Measurements from ENCODE around the gene POLG2.
A peak's percentile ranks its signal among the peaks of the same experiment; 100 is the strongest.

POLG2 gene

GRCh38 chr17:64519601-64520000, 22.7 kb upstream of the POLG2 start:
- no peak overlapping the region for H3K27ac ChIP-seq
- TF ChIP-seq CTCF (conservative IDR thresholded peaks at IDR 0.05): no peak

GRCh38 chr17:64515829-64516228, 19.0 kb upstream of the POLG2 start:
- no peak for TF ChIP-seq CTCF (conservative IDR thresholded peaks at IDR 0.05)
- H3K27ac ChIP-seq: no peak overlapping the region

DNA sequence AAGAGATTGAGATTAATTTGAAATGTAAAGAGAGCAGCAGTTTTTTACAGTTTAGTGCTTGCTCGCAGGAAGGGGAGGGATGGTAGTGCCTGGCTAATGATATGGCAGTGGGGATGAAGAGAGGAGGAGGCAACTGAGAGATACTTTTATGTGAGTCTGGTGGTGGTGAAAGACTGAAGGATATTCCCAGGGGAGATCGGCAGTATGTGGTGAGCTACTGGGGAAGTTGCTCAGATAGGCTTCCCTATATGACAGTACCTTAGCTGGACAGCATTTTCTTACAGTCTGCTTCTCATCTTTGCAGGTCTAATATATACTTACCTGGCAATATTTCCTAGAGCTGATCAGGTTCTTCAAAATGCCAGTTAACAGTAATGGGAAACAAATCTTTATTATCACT, 18.6 kb upstream of the POLG2 start:
- no peak overlapping the region for H3K27ac ChIP-seq

GRCh38 chr17:64509179-64509578, 12.3 kb upstream of the POLG2 start:
- no peak overlapping the region for H3K27ac ChIP-seq
- TF ChIP-seq CTCF (conservative IDR thresholded peaks at IDR 0.05): no peak

More for the DNA sequence above, 18.6 kb upstream of the POLG2 start:
- TF ChIP-seq CTCF (conservative IDR thresholded peaks at IDR 0.05): no peak

GRCh38 chr17:64508683-64509082, 11.8 kb upstream of the POLG2 start:
- TF ChIP-seq CTCF (conservative IDR thresholded peaks at IDR 0.05): no peak
- H3K27ac ChIP-seq: no peak overlapping the region

DNA sequence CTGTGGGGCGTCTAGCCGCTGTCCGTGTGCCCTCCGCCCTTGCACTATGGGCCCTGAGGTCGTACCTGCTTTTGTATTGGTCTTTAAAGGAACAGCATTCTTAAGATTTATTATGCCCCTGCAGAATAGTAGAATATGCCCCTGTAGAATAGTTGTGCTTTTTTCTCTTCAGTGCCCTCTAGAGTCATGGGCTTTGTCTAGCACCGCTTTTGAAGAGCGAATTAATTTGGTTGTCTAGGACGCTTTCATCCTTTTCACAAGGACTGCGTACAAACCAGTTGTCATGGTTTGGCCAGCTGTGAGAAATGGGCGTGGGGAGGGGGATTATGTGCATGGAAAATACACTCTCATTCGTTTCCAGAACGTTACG, 10.5 kb upstream of the POLG2 start:
- TF ChIP-seq CTCF (conservative IDR thresholded peaks at IDR 0.05): peak; percentile 72
- H3K27ac ChIP-seq: peak overlapping the region; percentile 98

DNA sequence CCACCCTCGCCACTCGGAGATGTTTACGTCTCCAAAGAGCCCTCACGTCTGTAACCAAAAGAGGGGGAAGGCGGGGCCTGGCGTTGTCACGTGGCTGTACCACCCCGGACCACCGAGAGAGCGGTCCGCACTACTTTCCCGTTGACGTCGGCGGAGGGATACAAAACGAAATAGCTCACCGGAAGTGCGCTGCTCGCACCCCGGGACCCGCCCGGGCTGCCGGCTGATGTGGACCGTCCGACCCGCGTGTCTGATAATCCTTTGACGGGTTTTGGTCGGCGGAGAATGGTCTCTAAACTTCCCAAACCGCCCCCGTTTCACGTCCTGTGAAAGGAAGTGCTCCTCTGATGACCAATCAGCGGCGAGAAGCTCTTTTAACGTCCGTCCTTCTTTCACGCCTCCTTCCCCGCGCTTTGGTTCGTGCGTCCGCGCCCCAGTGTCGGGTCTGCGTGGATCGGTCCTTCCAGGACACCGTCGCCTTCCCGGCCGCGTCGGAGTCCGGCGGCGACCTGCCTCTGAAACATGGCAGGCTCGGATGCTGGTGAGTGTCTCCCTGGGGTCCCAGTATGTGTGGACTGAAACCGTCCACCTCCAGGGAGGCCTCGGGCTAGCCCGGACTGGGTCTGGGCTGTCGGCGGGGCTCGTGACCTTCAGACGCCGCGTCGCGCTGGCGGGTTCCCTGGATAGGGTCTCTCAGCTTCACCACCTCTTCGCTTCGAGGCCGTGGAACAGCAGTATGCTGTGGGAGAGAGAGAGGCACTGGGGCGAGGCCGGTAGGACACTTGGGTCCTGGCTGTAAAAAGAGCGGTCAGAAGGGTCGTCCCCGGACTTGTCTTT, 9.9 kb upstream of the POLG2 start, which contains the start of gene CEP95:
TSS of gene CEP95 (plus strand) at position 402 of the 837 bp plus-strand sequence. CDS start at position 523, 121 bp downstream.
- peak within 1 kb of the TSS; percentile 98 for H3K27ac ChIP-seq
- no peak for TF ChIP-seq CTCF (conservative IDR thresholded peaks at IDR 0.05)

Data from VCaP (cell line).